D721Med (cell line): ENCODE data around the gene DCAF6.

Source experiments
- DNase-seq: peaks from one replicate; pipeline ENCODE4 v3.0.0; 2011; ENCODE audit warnings: low spot score; ENCODE audit not compliant: insufficient read length
- FAIRE-seq: peaks from 2 replicates; lab custom pipeline; 2011; peaks lifted over from hg19 to GRCh38; lab: Jason Lieb, UNC
- CTCF ChIP-seq: IDR thresholded peaks from 2 replicates; pipeline ENCODE4 v1.5.1; 2012; ENCODE audit warnings: mild to moderate bottlenecking, control low read depth; ENCODE audit not compliant: insufficient read depth; ENCODE audit errors: missing control alignments

Gene DCAF6

GRCh38 chr1:167996266-167996665, 59.8 kb downstream of the DCAF6 start:
- FAIRE-seq (peak; percentile 61), DNase-seq (no peak)
- TF ChIP-seq CTCF: no peak

DNA sequence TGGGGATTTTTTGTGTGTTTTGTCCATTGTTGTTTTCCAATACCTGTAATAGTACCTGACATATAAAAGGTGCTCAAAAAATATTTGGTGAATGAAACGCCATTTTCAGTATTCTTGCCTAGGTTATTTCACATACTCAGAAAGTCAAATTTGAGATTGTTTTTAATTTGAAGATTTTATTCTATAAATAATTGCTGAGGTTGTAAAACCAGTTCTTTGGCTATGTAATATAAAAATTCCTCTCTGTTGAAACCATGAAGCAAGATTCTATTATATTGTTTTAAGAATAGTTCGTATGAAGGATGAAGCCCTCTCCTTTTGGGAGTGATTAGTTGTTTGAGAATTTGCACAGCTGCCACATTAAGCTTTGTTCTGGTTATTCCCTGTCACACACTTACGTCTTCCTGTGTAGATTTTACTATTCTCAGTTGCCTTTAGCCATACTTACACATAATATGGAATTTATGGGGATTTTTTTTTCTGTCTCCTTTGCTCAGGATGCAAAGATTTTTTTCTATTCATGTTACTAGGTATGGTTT, 60.6 kb downstream of the DCAF6 start:
- no peak for DNase-seq
- FAIRE-seq: no peak
- no peak for TF ChIP-seq CTCF

- FAIRE-seq (no peak), DNase-seq (no peak)
- no peak for TF ChIP-seq CTCF
Measured at GRCh38 chr1:167999877-168000276, 63.4 kb downstream of the DCAF6 start.

DNA sequence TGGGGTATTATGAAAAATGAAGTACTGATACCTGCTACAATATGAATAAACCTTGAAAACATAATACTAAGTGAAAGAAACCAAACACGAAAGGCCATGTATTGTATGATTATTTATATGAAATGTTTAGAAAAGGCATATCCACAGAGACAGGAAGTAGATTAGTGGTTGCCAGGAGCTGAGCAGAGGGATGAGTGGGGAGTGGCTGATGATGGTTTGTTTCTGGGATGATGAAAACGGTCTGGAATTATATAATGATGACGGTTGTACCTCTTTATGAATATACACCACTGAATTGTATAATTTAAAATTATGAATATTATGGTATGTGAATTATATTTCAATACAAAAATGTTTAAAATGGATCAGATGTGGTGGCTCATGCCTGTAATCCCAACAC, 64.2 kb downstream of the DCAF6 start:
- FAIRE-seq: no peak
- DNase-seq: no peak
- TF ChIP-seq CTCF: no peak

DNA sequence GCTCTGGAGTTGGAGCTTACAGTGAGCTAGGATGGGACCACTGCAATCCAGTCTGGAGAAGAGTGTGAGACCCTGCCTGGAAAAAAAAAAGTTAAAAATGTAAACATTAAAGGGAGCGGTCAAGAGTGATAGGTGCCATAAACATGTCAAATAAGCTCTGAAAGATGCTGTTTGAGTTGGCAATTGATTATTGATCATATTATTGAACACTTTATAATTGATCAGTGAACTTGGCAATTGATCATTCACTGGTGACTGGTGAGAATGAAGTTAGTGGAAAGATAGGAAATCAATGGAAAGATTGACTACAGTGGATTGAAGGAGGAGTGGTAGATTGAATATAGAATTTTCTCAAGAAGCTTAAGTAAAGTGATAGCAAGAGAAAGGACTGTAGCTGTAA, 64.7 kb downstream of the DCAF6 start:
- FAIRE-seq: peak; percentile 75
- no peak for DNase-seq
- no peak for TF ChIP-seq CTCF

DNA sequence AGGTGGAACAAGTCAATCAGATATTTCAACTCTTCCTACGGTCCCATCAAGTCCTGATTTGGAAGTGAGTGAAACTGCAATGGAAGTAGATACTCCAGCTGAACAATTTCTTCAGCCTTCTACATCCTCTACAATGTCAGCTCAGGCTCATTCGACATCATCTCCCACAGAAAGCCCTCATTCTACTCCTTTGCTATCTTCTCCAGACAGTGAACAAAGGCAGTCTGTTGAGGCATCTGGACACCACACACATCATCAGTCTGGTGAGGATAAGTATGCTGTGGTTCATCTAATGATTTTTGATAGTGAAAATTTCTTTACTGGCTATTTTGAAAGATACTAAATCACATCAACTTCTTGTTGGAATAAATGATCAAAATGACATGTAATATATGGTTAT, 68.0 kb downstream of the DCAF6 start:
- DNase-seq: no peak
- peak; percentile 95 for FAIRE-seq
- TF ChIP-seq CTCF: no peak

DNA sequence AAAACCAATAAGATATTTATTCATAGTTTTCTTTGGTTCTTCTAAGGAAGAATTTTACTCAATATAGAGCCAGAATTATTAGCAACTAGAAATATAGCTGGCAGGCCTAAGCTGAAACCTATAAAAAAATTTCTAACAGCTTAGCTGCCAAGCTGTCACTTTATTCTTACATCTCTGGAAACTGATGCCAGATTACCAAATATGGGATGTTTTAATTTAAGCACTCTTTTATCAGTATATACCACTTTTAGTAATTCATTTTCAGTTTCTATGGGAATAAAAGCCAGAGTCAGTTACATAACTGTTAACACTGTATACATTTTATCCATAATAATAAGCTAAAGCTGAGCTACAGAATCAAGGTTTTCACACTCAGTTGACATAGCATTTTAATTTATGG, 69.0 kb downstream of the DCAF6 start:
- FAIRE-seq: no peak
- TF ChIP-seq CTCF: no peak
- DNase-seq: no peak
